Peyer's patch (tissue), 4 donors: Measurements from ENCODE around the gene IFIT5. TPM values are rescaled to one million over a fixed set of nuclear protein-coding genes. Genes with fewer than 3 reads are reported as not detected.

Experiments used
- DNase-seq, 3 donors: peaks; one replicate each; pipeline ENCODE4 v3.0.0-alpha.2; 2017 to 2019
- H3K27ac ChIP-seq, 4 donors: fragments of 200-600 bp; sonication (generic); one replicate each; pipeline ENCODE4 v1.5.1; 2016 to 2019
- H3K27me3 ChIP-seq, 2 donors: fragments of 200-600 bp; sonication (generic); one replicate each; pipeline ENCODE4 v1.5.1; 2019
- H3K36me3 ChIP-seq, 3 donors: fragments of 200-600 bp; sonication (generic); one replicate each; pipeline ENCODE4 v1.5.1; 2016 to 2019
- H3K4me1 ChIP-seq, 4 donors: fragments of 200-600 bp; sonication (generic); one replicate each; pipeline ENCODE4 v1.5.1; 2016 to 2019
- H3K4me3 ChIP-seq, 4 donors: fragments of 200-600 bp; sonication (generic); 1 replicate in 3 of 4; 2 replicates in 1 of 4; pipeline ENCODE4 v1.5.1; 2016 to 2019; ENCODE audit warnings: mild to moderate bottlenecking in 1 of 4
- H3K9me3 ChIP-seq, 4 donors: fragments of 200-600 bp; sonication (generic); one replicate each; pipeline ENCODE4 v1.5.1; 2016 to 2019; ENCODE audit warnings: mild to moderate bottlenecking in 1 of 4
- CTCF ChIP-seq, 6 experiments: fragments of 450-650 bp in 4 of 6; fragments of 200-600 bp in 2 of 6; sonication (generic) in 1 of 6; IDR thresholded peaks; one replicate each; pipeline ENCODE4 v1.5.1; 2017 to 2019; ENCODE audit warnings: antibody characterized with exemption in 6 of 6, mild to moderate bottlenecking in 3 of 6, moderate library complexity in 1 of 6
- POLR2A ChIP-seq, 2 donors: fragments of 450-650 bp; IDR thresholded peaks; one replicate each; pipeline ENCODE4 v1.5.1; 2017; ENCODE audit warnings: antibody characterized with exemption in 2 of 2, mild to moderate bottlenecking in 2 of 2, moderate library complexity in 2 of 2
- total RNA-seq, 4 donors: library from RNA; depleted of rRNA; stranded (reverse); fragments of >200 nt; gene quantifications; one replicate each; pipeline ENCODE4 v1.1.0, GENCODE V29; 2016

Gene IFIT5
- total RNA-seq, 4 donors from 2014 or later = 7.2 to 15.6 (median 12.6) TPM

GRCh38 chr10:89466599-89467035 lies 52.2 kb downstream of the IFIT5 start:
- Histone ChIP-seq H3K27me3 (no peaks in the 10 kb centered on the region), H3K27ac (no peak overlapping the region), H3K4me1 (no peaks in the 10 kb centered on the region), H3K36me3 (no peaks in the 10 kb centered on the region), H3K4me3 (no peak overlapping the region), H3K9me3 (no peaks in the 10 kb centered on the region)
- TF ChIP-seq CTCF (IDR thresholded peaks at IDR 0.05) = peak in 3 of 6 experiments; percentile 19 to 26 (median 20)
- no peak for TF ChIP-seq POLR2A (IDR thresholded peaks at IDR 0.05)
- no peak for DNase-seq

GRCh38 chr10:89468191-89468965 lies 54.0 kb downstream of the IFIT5 start:
- H3K36me3 ChIP-seq = no peaks in the 10 kb centered on the region
- no peak overlapping the region for H3K4me3 ChIP-seq
- H3K27ac ChIP-seq = no peak overlapping the region
- DNase-seq = no peak
- no peaks in the 10 kb centered on the region for H3K27me3 ChIP-seq
- no peaks in the 10 kb centered on the region for H3K9me3 ChIP-seq
- H3K4me1 ChIP-seq = no peaks in the 10 kb centered on the region
- TF ChIP-seq POLR2A (IDR thresholded peaks at IDR 0.05) (no peak), CTCF (IDR thresholded peaks at IDR 0.05) (no peak)

GRCh38 chr10:89469517-89469916 lies 55.1 kb downstream of the IFIT5 start:
- no peak for DNase-seq
- Histone ChIP-seq H3K4me3 (no peak overlapping the region), H3K36me3 (no peaks in the 10 kb centered on the region), H3K27ac (no peak overlapping the region), H3K9me3 (no peaks in the 10 kb centered on the region), H3K4me1 (no peaks in the 10 kb centered on the region), H3K27me3 (no peaks in the 10 kb centered on the region)
- TF ChIP-seq CTCF (IDR thresholded peaks at IDR 0.05) = no peak
- TF ChIP-seq POLR2A (IDR thresholded peaks at IDR 0.05) = no peak

Other genes with a start within 250 kb of the IFIT5 start
- 1 to 10 TPM in 2 of 4 donors, under 1 TPM in 1, not detected in 1; 0.70 to 9.9 (median 3.1) TPM for gene CH25H, start 207.3 kb upstream of the IFIT5 start, total RNA-seq
- 100 to 1,000 TPM in 2 of 4 donors, 10 to 100 TPM in 2; 30.5 to 349 (median 116) TPM for gene LIPA, start 162.8 kb upstream of the IFIT5 start, total RNA-seq
- 10 to 100 TPM in 1 of 4 donors, 1 to 10 TPM in 3; 3.3 to 10.9 (median 4.7) TPM for gene IFIT2, start 112.5 kb upstream of the IFIT5 start, total RNA-seq
- 10 to 100 TPM; 10.6 to 16.4 (median 13.7) TPM for gene IFIT3, start 86.6 kb upstream of the IFIT5 start, total RNA-seq
- not detected for gene IFIT1B, start 36.5 kb upstream of the IFIT5 start, total RNA-seq
- 1 to 10 TPM; 3.3 to 9.3 (median 6.8) TPM for gene IFIT1, start 21.9 kb upstream of the IFIT5 start, total RNA-seq
- under 1 TPM in 1 of 4 donors, not detected in 3; 0.38 TPM for gene SLC16A12, start 121.0 kb downstream of the IFIT5 start, total RNA-seq
- 10 to 100 TPM; 22.3 to 45.9 (median 33.9) TPM for gene PANK1, start 230.7 kb downstream of the IFIT5 start, total RNA-seq